Activated T-helper 2 cell treated with anti-CD3 and anti-CD28 coated beads, Interferon-gamma antibody, Interleukin-2, Interleukin-4, amounts not matched to agents 10 μg/mL and 5 μg/mL and 100 μg/mL, durations not matched to agents 14 hours and 24 hours and 36 hours (primary cell): ENCODE results near the gene CACNG8. TPM values are rescaled to one million over a fixed set of nuclear protein-coding genes. Genes with fewer than 3 reads are reported as not detected.
"Not testable (repeated sequence)": the region's sequence is repeated elsewhere in the genome, so short reads cannot be mapped to it uniquely, and the experiment has no call there.

ENCODE experiments used
- DNase-seq: peaks from one replicate; pipeline ENCODE4 v3.0.0; 2021; ENCODE audit warnings: low spot score
- H3K27ac Mint-ChIP-seq: one replicate; pipeline ENCODE4 v1.8.0; 2021; ENCODE audit warnings: mixed read lengths
- H3K27me3 Mint-ChIP-seq: one replicate; pipeline ENCODE4 v1.8.0; 2021; ENCODE audit warnings: low read depth, mixed read lengths
- H3K36me3 Mint-ChIP-seq: one replicate; pipeline ENCODE4 v1.8.0; 2021; ENCODE audit warnings: low read depth, mixed read lengths
- H3K4me1 Mint-ChIP-seq: one replicate; pipeline ENCODE4 v1.8.0; 2021; ENCODE audit warnings: low read depth, mixed read lengths
- H3K4me3 Mint-ChIP-seq: one replicate; pipeline ENCODE4 v1.8.0; 2021; ENCODE audit warnings: low read depth, mild to moderate bottlenecking, moderate library complexity, mixed read lengths
- H3K9me3 Mint-ChIP-seq: one replicate; pipeline ENCODE4 v1.8.0; 2021; ENCODE audit warnings: mixed read lengths
- intact Hi-C: fragments of 100-400 bp; cut with micrococcal nuclease; formaldehyde crosslinking; loops from one replicate; pipeline ENCODE4 v1.15.1; 2023
- total RNA-seq: library from RNA; stranded (reverse); gene quantifications from 2 replicates; pipeline ENCODE4 v1.2.3, GENCODE V29; 2022

The CACNG8 gene
- total RNA-seq, 1 donor from 2014 or later = not detected

GRCh38 chr19:54035215-54036178, 72.8 kb downstream of the CACNG8 start:
- no peaks in the 10 kb centered on the region for H3K36me3 Mint-ChIP-seq
- intact Hi-C loops = no loop called here
- DNase-seq = no peak
- H3K4me1 Mint-ChIP-seq = no peaks in the 10 kb centered on the region
- peaks cover 2% of the 10 kb centered on the region for H3K27me3 Mint-ChIP-seq
- no peak overlapping the region for H3K27ac Mint-ChIP-seq
- no peak overlapping the region for H3K4me3 Mint-ChIP-seq
- H3K9me3 Mint-ChIP-seq = no peaks in the 10 kb centered on the region

GRCh38 chr19:54036542-54036941, 73.8 kb downstream of the CACNG8 start:
- H3K27ac Mint-ChIP-seq, H3K4me3 Mint-ChIP-seq, H3K27me3 Mint-ChIP-seq, H3K9me3 Mint-ChIP-seq, H3K4me1 Mint-ChIP-seq, intact Hi-C loops, H3K36me3 Mint-ChIP-seq, DNase-seq: not testable (repeated sequence)

Other genes starting within 250 kb of the CACNG8 start
- not detected in 2 replicates for gene NLRP12, start 138.6 kb upstream of the CACNG8 start, total RNA-seq
- 96.3 and 102 TPM in 2 replicates for gene MYADM, start 95.1 kb upstream of the CACNG8 start, total RNA-seq
- not detected in 2 replicates for gene PRKCG, start 80.7 kb upstream of the CACNG8 start, total RNA-seq
- gene CACNG7, start 53.7 kb upstream of the CACNG8 start, total RNA-seq = not detected in 2 replicates
- gene CACNG6, start 28.7 kb downstream of the CACNG8 start, total RNA-seq = not detected in 2 replicates
- gene VSTM1, start 101.0 kb downstream of the CACNG8 start, total RNA-seq = not detected in 2 replicates
- gene TARM1, start 118.4 kb downstream of the CACNG8 start, total RNA-seq = not detected in 2 replicates
- gene OSCAR, start 137.9 kb downstream of the CACNG8 start, total RNA-seq = 0.23 and 0.39 TPM in 2 replicates
- gene NDUFA3, start 139.9 kb downstream of the CACNG8 start, total RNA-seq = 105 and 115 TPM in 2 replicates
- gene TFPT, start 152.7 kb downstream of the CACNG8 start, total RNA-seq = 29.3 TPM in 2 replicates
- gene PRPF31, start 152.8 kb downstream of the CACNG8 start, total RNA-seq = 90.6 and 94.2 TPM in 2 replicates
- gene CNOT3, start 174.8 kb downstream of the CACNG8 start, total RNA-seq = 61.6 and 67.5 TPM in 2 replicates
- gene LENG1, start 196.8 kb downstream of the CACNG8 start, total RNA-seq = 4.0 and 5.1 TPM in 2 replicates
- gene TMC4, start 210.2 kb downstream of the CACNG8 start, total RNA-seq = 0.16 and 0.37 TPM in 2 replicates
- gene MBOAT7, start 226.6 kb downstream of the CACNG8 start, total RNA-seq = 311 and 318 TPM in 2 replicates
- gene TSEN34, start 228.4 kb downstream of the CACNG8 start, total RNA-seq = 16.8 and 19.0 TPM in 2 replicates
- 1,460 and 1,467 TPM in 2 replicates for gene RPS9, start 237.9 kb downstream of the CACNG8 start, total RNA-seq